ENCODE measurements around the gene PEX13. TPM values are rescaled to one million over a fixed set of nuclear protein-coding genes. Genes with fewer than 3 reads are reported as not detected.
"Not testable (repeated sequence)": the region's sequence is repeated elsewhere in the genome, so short reads cannot be mapped to it uniquely, and the experiment has no call there.

The PEX13 gene, protein sequence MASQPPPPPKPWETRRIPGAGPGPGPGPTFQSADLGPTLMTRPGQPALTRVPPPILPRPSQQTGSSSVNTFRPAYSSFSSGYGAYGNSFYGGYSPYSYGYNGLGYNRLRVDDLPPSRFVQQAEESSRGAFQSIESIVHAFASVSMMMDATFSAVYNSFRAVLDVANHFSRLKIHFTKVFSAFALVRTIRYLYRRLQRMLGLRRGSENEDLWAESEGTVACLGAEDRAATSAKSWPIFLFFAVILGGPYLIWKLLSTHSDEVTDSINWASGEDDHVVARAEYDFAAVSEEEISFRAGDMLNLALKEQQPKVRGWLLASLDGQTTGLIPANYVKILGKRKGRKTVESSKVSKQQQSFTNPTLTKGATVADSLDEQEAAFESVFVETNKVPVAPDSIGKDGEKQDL
- total RNA-seq, result 37.6 and 44.6 TPM in 2 replicates
- 10.0 TPM for polyA plus RNA-seq (2012)

DNA sequence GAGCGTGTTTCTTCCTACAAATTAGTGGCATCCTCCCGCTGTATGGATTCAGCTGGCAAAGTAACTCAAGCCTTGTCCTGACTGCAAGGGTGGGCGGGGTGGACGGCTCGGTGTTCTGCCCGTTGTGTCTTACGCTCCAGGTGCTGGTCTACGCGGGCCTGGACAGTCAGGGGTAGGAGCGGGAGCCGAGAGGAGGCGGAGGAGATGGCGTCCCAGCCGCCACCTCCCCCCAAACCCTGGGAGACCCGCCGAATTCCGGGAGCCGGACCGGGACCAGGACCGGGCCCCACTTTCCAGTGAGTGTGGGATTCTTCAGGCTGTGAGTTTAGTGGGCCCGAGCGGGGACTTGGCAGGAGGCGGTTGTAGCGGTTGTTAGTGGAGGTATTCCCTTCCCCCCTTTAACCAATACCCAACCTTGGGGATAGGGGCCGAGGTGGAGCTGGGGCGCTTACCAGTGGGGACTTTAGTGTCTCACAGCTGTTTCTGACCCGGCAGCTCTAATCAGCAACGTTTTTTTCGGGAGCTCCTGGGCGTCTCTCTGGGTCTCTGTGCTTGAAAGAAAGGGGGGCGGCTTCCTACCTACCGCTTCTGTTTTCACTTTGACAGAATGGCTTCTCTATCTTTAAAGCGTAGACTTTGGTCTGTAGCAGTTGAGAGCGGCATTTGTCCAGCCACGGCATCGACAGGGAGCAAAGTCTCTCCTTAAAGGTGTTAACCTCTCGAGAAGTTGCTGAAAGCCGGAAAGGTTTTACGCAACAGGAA, at the start of gene PEX13, which contains the start of gene PUS10:
PEX13 (plus strand) TSS at position 165 of the 762 bp plus-strand sequence; CDS start at position 205, 40 bp downstream.
PUS10 (minus strand) TSS at position 700 of the 762 bp plus-strand sequence. CDS start 6,365 bp downstream, outside the sequence.
- DNase-seq (ENCODE audit: low read depth), result peak; percentile 83

DNA sequence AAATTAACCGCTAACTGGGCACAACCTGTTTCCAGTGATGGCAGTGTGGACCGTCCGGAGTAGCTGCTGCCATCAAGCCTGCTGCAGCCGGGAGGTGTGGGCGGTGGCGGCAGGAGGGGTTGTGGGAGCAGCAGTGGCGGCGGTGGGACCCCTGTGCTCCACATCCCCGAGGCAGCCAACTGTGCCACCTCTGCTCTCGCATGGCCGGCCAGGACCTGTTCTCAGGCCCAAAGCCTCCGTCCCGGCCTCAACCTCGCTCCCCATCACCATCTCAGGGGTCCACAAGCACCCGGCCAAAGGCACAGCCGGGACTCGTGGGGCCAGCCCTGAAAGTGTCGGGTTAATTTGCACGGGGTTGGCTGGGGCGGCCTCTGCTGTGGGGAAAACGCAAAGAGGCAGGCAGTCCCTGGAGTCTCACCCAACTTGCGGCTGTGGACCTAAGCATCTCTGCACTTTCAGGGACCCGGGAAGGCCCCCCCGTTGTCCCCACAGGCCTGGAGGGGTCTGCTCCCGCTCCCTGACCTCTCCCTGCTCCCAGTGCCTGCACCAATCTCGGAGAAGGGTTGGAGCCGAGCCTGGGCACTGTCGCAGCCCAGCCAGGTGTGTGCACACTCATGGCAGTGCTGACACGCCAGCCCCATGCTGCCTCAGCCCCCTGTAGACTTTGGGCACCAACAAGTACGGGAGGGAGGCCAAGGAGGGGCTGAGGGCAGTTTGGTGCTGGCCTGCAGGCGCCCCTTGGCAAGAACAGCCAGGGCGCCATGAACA, 44.4 kb upstream of the PEX13 start:
- DNase-seq (ENCODE audit: low read depth), result no peak

DNA sequence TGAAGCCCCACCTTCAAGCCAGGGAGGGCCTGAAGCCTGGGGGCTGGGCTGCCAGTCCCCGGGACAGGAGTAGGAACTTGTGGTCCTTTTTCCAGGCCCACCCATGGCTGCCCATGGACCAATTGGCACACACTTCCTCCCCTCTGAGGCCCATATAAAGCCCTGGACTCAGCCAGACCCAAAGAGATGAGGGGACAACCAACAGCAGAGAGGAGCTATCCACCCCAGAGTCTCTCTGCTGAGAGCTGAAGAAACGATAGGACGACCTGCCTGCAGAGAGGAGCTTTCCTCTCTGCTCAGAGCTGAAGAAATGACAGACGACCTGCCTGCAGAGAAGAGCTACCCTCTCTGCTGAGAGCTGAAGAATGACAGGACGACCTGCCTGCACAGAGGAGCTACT, 43.8 kb upstream of the PEX13 start:
- no peak for DNase-seq (ENCODE audit: low read depth)

DNA sequence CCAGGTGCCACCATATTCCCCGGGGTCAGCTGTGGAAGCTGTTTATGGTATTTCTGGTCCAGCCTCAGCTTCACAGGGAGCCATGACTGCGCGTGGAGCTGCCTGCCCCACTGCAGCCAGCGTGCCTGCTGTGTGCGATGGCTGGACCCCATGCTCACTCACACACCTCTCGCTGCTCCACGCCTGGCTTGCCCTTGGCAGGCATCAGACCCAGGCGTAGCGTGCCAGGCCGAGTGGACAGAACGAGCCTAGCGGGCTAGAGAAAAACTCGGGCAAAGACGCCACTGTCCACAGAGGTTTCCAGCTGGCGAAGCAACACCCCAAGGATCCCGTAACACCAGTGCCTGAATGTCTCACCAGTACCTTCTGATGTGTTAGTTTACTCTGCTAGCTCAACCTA, 42.9 kb upstream of the PEX13 start:
- DNase-seq (ENCODE audit: low read depth), result no peak

DNA sequence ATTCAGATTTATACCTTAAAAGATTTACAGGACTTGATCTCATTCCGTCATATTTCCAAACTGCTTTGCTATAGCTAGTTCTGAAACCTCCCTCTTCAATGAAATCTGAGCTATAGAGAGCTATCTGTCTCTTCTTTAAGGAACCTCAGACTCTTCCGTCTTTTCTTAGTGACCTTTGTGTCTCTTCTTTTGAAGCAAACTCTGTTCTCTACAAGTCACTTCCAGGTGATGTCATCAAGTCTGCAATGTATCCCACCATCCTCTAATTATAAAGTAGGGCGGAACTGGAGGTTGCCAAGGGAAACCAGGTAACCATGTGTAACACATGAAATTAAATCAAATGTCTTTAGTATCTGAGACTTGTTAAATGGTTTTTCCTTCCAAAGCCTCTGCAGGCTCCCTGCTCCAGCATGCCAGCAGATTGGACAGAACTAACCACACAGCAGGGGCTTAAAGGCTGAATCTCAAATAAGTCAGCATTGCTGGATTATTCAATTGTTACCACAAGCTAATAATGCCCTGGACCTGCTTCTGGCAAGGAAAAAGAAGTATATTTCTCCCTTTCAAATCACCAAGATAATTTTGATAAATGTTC, 41.2 kb upstream of the PEX13 start:
- DNase-seq (ENCODE audit: low read depth), result no peak

DNA sequence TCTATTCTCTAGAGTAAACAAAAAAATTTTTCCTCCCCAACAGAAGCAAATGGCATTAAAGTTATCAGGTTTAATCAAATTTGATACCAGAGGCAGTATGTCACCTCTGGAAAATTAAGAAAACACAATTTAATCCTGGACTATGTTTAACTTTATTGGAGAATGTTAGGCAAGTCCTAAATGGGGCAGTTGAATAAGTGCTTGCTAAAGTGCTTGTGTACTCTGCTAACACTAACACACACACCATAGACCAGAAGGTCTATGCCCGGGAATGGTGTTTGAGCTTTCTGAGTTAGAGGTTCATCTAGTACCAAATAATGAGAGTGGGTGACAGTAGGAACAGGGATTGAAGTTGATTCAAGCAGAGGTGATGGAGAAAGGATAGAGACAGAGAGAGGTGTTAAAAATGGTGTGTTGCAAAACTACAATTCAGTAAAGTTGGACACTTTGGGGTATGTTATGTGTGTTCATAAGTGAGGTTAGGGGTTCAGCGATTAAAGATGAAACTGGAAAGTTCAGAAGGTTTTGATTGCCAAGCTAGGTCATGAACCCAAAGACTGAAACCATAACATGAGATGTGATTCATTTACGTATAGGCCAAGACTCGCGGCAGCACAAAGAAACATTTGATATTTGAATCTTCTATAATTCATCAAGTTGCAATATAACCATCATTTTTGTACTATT, 40.5 kb upstream of the PEX13 start:
- no peak for DNase-seq (ENCODE audit: low read depth)

DNA sequence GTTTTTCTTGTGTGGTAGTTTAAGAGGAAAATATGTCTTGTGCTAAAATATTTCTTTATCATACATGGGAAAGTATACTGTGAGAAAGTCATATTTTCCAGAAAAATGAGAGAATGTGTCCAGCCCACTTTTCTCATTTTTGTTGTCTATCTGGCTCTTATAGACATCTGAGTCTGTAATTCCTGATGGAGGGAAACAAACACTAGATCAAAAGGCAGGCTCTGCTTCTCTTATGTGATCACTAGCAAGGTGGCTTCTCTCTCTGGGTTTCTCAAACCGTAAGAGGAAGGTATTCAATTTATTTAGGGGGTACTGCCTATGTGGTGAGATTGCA, 40.0 kb upstream of the PEX13 start:
- no peak for DNase-seq (ENCODE audit: low read depth)

DNA sequence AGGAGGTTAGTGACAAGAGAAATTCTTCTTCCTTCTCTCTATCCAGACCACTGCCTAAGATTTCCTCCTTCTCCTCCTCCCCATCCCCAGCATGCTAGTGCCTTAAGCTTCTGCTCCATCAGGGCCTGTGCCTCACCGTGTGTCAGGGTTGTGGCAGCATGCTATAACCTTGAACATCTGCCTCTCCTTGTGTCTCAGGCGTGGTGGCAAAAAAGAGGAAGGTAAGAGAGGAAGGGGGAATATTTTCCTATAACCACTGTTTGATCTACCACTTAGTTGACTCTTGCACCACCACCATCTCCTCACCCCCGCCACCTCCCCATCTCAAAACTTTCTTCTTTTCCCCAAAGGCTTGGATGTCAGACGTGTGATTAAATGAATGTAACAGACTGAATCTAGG, 38.3 kb upstream of the PEX13 start:
- no peak for DNase-seq (ENCODE audit: low read depth)

DNA sequence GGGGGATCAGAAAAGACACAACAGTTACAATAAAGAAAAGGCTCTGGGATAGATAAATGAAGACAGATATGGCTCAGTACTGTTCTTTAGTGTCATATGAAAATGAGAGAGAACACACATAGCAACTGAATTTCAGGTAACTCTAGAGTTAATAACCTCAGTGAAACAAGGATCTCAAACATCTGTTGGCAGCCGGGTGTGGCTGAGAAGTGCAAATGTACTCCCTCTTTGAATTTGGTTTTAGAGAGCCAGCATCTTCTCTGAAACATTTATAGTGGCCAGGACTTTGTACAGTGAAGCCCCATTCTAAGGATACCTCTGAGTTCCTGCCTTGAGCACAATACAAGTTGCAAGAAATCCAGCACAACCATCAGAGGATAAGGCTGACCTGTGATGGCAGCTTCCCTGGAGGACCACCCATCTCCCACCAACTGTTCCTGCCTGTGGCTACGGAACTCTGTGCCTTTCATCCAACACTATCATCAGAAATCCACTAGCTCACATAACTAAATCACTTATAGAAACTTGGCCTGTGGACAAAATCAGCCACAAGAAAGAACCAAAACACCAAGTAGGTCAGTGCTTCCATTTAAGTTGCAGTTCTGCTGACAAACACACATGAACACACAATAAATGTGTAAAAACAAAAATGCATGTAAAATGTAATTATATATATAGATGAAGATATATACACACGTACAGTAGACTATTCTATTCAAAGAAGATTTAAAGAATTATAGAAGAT, 37.3 kb upstream of the PEX13 start:
- no peak for DNase-seq (ENCODE audit: low read depth)

DNA sequence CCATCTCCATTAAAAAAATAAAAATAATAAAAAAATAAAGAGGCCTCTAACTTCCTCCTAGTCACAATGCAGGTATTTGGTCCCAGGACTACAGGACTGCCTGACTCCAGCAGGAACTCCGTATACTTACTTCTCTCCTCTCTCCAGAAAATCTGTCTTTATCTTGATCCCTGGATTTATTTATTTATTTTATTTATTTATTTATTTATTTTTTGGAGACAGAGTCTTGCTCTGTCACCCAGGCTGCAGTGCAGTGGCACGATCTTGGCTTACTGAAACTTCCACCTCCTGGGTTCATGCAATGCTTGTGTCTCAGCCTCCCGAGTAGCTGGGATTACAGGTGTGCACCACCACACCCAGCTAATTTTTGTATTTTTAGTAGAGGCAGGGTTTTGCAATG, 35.5 kb upstream of the PEX13 start:
- DNase-seq (ENCODE audit: low read depth), result not testable (repeated sequence)

DNA sequence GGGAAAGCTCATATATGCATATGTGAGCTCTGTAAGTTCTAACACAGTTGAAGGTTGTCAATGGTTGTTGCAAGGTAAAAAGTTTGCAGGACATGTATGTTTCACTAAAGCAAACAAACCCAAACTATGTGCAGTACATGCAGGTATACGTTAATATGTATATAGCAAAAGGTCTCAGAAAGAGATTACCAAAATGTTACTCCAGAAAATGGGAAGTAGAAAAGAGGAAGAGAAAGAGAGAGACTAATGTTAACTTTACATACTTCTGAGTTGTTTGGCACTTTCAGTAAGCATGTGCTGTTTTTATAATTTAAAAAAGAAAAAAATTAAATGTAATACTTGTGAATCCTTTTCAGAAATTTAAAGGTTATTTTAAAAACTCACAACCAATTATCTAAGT, 32.8 kb upstream of the PEX13 start:
- no peak for DNase-seq (ENCODE audit: low read depth)

DNA sequence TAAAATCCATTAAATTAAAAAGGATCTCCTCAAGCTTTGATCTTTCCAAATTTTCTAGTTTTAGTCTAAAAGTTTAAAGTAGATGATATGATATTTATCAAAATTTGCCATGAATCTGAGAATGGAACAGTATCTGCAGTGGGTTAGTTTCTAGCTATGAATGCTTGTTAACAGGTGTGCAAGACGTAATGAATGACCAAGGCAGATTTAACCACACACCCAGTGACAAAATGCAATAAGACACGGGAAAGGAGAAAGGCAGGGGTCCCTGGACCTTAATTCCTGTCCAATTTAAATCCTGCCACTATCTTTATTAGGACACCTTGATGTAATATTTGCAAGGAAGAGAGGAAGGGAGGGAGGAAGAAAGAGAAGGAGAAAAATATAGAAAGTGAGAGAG, 30.5 kb upstream of the PEX13 start:
- no peak for DNase-seq (ENCODE audit: low read depth)

DNA sequence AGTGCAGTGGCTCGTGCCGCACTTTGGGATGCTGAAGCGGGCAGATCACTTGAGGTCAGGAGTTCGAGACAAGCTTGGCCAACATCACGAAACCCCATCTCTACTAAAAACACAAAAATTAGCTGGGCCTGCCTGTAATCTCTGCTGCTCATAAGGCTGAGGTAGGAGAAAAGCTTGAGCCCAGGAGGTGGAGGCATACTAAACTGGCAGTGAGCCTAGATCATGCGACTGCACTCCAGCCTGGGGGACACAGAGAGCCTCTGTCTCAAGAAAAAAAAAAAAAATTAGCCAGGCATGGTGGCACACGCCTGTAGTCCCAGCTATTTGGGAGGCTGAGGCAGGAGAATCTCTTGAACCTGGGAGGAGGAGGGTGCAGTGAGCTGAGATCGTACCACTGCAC, 29.9 kb upstream of the PEX13 start:
- not testable (repeated sequence) for DNase-seq (ENCODE audit: low read depth)

DNA sequence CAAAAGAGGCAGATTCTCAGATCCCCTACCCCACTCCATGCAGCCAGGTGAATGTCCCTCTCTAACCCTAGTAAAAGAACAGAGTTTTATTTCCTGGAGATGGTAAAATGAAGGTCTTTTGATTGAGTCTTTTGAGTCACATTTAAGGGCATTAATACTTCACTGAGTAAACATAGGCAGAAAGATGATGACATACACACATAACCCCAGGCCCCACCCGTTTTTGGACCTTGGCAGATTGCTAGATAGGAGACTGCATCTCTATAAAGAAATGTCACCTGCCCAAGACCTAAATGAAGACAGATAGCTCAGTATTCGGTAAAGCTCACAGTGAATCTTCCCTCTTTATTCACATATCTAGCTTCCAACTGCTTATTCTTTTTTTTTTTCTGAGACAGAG, 28.3 kb upstream of the PEX13 start:
- DNase-seq (ENCODE audit: low read depth), result no peak

DNA sequence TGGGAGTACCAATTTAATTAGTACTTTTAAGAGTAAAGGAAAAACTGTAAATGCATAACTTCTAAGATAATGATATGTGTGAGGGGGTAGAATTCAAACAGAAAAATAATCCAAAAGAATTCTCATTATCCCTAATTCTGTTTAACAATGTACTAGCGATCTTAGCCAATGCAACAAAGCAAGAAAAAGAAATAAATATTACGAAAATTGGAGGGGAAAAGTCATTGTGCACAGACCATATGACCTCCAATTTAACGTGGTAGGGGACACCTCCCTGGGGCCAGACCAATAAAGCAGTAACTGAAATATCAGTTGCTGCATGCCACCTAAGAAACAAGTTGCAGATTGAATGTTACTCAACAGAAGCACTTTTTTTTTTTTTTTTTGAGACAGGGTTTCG, 25.9 kb upstream of the PEX13 start:
- DNase-seq (ENCODE audit: low read depth), result no peak

DNA sequence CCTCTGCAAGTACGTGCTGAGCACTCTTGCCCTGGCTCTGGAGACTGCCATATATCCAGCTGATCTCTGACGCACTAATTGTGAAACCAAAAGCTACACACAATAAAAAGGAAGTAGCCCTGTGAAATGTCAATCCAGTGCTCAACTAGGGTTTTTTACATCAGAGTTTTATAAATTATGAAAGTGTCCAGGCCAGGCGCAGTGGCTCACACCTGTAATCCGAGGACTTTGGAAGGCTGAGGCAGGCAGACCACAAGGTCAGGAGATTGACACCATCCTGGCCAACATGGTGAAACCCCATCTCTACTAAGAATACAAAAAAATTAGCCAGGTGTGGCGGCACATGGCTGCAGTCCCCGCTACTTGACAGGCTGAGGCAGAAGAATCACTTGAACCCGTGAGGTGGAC, 24.5 kb upstream of the PEX13 start:
- DNase-seq (ENCODE audit: low read depth), result no peak

DNA sequence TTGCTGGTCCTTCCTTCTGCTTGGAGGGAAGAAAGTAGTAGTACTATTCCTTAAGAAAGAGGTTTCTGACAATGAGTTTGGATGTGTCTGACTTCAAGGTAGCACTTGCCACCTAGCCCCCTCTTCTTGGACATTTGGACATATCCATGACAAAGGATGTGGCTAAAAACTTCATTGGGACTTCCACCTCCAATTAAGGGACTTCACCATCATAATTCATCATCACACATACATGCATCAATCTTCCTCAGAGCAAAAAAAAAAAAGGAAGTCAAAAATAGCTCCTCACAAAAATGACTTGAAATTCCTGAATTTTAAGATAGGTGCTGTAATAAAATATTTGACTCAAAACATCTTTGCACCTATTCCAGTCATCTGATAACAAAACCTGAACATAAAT, 23.4 kb upstream of the PEX13 start:
- no peak for DNase-seq (ENCODE audit: low read depth)

DNA sequence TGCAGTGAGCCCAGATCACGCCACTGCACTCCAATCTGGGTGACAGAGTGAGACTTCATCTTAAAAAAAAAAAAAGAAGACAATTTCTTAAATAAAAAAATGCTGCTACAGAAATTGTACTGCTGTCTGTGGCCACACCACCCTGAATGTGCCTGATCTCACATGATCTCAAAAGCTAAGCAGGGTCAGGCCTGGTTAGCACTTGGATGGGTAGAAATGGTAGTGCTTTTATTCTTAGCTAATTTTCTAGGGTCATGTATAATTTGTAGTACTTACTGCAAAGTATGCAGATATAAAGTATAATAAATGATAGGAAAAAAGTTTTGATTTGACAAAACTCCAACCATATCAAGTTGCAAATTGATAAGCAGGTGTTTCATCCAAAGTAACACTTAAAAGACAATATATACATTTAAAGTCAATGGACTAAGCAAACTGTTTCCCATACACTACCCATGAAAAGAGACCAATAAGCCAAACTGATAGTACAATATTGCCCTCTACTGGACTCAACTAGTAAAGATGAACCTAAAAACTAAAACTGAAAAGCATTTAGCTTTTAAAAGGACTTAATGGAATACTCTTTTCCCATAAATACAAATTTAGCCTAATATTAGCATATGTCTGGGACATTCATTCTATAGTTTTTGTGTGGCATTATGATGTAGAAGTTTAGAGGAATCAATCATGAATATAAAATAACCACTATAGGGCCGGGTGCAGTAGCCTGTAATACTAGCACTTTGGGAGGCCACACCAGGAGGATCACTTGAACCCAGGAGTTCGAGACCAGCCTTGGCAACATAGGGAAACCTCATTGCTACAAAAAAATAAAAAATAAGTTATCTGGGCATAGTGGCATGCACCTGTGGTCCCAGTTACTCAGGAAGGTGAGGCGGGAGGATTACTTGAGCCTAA, 18.6 kb upstream of the PEX13 start:
- peak; percentile 51 for DNase-seq (ENCODE audit: low read depth)

DNA sequence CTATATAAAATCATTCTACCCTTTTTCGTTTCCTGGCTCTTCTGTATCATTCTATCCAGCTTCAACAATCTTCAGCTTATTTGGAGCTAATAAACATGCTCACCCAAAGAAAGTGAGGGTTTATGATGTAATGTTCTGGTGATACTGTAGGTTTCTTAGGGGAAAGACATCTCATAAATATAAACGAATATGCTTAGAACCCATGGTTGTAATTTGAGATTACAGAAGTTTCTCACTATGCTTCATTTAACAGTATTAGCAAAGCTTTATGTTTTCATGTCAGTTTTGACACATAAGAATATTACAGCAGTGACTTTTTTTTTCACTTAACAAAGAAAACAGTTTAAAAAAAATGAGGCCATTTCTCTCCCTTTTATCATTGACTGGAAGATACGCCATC, 11.8 kb upstream of the PEX13 start:
- no peak for DNase-seq (ENCODE audit: low read depth)
